PC-3 (cell line): ENCODE results near the gene IPCEF1.

Experiments used
- CTCF ChIP-seq: fragments of 300-600 bp; sonication (generic); conservative IDR thresholded peaks from 2 replicates; pipeline ENCODE4 v1.5.1; 2017; ENCODE audit warnings: antibody characterized with exemption, low read depth, mild to moderate bottlenecking, low read length
- EZH2 ChIP-seq: fragments of 300-600 bp; sonication (generic); IDR thresholded peaks from one replicate; pipeline ENCODE4 v1.6.1; 2017; ENCODE audit warnings: antibody characterized with exemption, mild to moderate bottlenecking, low read length; ENCODE audit not compliant: unreplicated experiment
- EZH2phosphoT487 ChIP-seq: fragments of 300-600 bp; sonication (generic); IDR thresholded peaks from 2 replicates; pipeline ENCODE4 v1.6.1; 2018; ENCODE audit warnings: mild to moderate bottlenecking, antibody characterized with exemption, low read length, borderline replicate concordance

- TF ChIP-seq EZH2: no peak
- TF ChIP-seq CTCF: no peak
- no peak for TF ChIP-seq EZH2phosphoT487
Measured at GRCh38 chr6:154245506-154245905, 111.1 kb downstream of the IPCEF1 start.
